Measurements from ENCODE around the gene CFAP74.
"Not testable (repeated sequence)": the region's sequence is repeated elsewhere in the genome, so short reads cannot be mapped to it uniquely, and the experiment has no call there.

The CFAP74 gene

DNA sequence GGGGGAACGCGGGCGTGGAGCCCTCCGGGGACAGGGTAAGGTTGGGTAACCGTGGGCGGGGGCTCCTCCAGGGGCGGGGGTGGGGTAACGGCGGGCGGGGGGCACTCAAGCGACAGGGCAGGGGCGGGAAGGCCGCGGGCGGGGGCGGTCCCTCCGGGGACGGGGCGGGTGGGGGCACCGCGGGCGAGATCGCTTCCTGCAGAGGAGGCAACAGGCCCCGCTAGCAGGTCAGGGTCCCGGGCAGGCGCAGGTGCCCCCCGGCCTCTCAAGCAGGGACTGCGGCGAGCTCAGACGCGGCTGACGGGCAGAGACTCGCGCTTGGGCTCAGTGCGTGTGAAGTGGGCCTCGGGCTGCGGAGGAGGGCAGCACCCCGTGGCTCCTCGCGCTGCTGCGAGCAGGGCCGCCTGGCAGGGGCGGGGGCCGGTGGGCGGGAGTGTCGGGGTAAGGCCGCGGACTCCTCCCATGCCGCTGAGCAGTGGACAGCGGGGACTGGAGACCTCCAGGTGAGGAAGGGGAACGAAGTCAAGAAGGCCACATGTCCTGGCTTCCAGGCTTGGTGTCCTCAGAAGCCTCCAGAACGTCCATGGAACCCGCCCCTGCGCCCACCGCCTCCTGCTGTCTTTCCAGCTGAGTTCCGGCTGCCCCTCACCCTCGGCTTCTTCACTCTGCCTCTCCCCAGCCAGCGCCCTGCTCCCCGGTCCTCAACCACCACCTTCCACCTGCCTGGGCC lies 112.1 kb downstream of the CFAP74 start:
- no peak for DNase-seq

DNA sequence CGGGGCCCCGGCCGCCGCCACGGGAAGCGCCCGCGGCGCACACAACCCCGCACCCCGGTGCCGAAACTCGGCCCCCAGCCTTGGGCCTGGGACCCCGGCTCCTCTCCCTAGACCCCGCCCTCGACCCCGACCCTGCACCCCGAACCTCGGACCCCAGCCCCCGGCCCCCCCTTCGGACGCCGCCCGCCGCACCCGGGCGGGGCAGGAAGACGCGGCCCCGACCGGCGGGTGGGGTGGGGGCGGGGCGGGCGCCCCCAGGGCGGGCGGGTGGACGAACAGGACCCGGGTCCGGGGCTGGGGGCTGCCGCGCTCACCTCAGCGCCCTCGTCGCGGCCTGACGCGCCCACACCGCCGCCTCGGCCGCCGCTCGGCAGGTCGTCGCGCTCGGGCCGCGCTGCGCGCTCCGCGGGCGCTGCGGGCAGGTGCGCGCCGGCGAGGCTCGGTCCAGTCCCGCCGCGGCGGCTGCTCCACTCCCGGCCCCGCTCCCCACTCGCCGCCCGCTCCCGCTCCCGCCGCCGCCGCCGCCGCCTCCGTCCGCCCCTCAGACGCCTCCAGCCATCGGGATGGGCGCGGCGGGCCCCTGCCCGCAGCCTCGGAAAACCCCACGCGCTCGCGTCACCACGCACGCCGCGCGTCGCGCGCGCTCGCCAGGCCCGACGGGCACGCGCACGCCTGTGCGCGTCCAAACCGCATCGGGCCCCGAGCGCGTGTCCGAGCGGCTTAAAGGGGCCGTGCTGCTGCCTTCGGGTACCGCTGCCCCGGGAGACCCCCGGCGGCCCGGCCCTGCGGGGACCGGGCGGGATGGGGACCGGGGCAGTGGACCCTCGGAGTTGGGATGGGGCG lies 112.9 kb downstream of the CFAP74 start, which contains the start of gene GNB1:
Gene GNB1, minus strand, starts transcription at position 582 of the 843 bp plus-strand sequence. CDS start 65,634 bp downstream, outside the sequence.
- peak; percentile 81 for DNase-seq

DNA sequence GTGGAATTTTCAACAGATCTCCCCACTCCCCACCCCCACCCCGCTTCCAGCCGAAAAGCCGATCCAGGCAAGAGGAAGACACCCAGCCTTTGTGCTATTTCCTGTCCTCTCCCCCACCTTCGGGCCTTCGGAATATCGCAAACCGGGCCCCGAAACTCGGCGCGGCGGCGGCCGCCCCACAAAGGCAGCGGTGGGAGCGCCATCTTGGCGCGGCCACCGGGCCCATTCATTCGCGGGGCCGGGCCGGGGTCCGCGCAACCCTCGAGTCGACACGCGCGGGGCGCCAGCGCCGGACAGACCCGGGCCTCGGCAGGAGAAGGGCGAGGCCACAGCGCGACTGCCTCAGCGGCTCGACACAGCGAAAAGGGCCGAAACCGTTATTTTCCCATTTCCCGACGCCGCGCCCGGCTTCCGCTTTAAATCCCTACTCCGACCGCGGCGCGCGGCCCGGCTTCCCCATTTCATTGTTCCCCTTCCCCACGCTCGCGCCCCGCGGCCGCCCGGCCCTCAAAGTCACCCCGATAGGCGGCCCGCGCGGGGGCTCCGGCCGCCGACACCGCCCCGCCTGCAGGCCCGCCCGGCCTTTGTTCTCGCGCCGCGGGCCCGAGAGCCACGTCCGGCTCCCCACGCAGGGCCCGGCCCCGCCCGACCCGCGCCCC lies 113.6 kb downstream of the CFAP74 start:
- DNase-seq, result peak; percentile 29

DNA sequence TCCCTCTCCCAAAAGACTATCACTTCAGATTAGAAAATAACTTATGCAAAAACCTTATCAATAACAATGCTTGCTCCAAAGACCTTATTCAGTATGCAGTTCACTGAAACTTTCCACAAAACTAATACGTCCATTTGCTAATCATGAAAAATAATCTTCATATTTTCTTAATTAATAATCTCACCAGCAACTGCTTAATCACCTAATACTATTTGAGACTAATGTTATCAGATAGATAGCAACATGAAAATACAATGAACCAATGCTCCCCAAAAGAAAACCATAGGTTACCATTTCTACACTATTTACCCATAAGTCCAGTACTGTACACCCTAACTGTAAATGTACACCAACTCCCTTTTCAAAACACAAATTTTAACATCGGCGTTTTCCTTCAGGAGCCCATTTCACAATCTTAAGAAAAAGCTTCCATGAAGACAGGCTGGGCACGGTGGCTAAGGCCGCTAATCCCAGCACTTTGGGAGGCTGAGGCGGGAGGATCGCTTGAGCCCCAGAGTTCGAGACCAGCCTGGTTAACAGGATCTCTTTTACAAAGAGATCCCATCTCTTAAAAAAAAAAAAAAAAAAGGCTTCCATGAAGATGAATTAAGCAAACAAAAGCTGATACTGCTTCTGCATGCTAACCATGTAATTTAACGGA lies 114.4 kb downstream of the CFAP74 start:
- no peak for DNase-seq

DNA sequence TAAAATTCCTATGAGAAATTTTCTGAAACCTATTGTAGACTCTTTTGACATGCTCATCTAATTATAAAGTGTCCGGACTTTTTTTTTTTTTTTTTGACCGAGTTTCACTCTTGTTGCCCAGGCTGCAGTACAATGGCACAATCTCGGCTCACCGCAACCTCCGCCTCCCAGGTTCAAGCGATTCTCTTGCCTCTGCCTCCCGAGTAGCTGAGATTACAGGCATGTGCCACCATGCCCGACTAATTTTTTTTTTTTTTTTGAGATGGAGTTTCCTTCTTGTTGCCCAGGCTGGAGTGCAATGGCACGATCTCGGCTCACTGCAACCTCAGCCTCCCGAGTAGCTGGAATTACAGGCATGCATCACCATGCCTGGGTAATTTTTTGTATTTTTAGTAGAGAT lies 119.7 kb downstream of the CFAP74 start:
- DNase-seq, result not testable (repeated sequence)

DNA sequence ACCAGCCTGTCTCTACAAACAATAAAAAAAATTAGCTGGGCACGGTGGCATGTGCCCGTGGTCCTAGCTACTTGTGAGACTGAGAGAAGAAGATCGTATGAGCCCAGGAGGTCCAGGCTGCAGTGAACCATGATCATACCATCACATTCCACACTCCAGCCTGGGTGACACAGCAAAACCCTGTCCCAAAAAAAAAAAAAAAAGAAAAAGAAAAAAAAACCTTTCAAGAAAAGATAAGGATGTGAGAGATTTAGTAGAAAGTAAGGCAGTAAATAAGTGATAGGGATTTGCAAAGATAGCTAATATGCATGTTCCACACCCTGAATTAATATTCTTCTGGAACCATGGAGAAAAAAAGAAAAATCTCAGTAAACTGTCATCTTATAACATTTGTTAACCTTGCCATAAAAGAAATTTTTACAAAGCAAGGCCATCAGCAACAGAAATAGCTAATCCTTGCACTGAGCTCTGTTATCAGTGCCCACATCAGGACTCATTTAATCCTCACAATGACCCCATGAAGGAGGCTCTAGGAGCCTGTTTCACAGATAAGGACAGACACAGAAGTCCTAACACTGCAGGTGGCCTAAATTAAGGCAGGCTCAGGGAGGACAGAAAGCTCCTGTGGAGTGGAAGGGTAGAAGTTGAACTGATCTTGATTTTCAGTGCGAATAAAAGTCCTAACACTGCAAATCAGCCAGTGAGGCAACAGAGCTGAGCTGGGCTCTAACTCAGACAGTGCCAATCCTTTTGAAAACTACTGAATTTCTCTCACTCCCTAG lies 120.3 kb downstream of the CFAP74 start:
- DNase-seq, result no peak

DNA sequence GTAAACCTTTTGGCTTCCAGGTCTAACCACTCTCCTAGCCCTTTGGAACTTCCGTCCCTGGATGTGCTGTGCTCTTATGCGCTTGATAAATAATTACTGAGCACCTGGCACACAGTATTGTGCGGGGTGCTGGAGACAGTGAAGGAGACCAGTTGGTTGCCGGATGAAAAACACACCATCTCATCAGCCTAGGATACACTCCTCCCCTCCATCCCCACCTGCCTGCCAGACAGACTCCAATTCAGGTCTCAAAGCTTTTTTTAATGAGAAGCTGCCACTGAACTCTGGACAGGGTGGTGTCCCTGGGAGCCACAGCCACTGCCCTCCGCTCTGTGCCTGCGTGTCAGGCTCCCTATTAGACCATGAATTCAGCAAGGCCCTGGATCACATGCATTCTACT lies 121.9 kb downstream of the CFAP74 start:
- DNase-seq, result no peak

DNA sequence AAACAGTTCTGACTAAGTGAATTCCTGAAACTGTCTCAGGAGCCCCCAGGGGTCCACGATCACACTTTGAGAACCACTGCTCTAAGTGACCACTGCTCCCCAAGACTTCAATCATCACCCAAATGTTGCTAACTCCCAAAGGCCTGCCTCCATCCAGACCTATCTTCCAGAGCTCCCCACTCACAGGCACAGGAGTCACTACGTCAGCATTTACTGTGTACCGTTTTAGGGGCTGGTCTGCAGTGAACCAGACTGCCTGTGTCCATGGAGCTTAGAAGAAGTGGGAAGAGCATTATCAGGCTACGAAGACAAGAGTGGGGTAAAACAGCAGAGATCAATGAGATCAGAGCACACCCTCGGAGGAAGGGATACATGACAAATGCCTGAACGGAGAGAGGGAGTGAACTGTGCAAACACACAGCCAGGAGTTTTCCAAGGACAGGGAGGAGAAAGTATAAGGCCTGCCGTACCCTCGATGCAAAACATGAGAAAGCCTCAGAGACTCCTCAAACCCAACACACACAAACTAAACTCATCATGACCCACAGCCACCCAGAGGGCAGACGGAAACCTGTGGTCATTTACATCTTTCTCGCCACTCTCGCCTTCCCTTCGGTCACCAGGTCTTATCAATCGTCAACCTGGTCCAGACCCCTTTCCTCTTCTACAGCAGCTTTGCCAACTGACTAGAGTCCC lies 122.8 kb downstream of the CFAP74 start:
- DNase-seq, result no peak

DNA sequence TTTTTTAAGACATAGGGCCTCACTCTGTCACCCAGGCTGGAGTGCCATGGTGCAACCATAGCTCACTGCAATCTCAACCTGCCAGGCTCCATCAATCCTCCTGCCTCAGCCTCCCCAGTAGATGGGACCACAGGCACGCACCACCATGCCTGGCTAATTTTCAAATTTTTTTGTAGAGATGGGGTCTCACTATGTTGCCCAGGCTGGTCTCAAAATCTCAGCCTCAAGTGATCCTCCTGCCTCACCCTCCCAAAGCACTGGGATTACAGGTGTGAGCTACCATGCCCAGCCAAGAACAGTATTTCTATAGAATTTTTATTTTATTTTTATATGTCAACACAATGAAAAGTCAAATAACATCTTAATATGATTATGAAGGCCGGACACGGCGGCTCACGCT lies 123.6 kb downstream of the CFAP74 start:
- no peak for DNase-seq

DNA sequence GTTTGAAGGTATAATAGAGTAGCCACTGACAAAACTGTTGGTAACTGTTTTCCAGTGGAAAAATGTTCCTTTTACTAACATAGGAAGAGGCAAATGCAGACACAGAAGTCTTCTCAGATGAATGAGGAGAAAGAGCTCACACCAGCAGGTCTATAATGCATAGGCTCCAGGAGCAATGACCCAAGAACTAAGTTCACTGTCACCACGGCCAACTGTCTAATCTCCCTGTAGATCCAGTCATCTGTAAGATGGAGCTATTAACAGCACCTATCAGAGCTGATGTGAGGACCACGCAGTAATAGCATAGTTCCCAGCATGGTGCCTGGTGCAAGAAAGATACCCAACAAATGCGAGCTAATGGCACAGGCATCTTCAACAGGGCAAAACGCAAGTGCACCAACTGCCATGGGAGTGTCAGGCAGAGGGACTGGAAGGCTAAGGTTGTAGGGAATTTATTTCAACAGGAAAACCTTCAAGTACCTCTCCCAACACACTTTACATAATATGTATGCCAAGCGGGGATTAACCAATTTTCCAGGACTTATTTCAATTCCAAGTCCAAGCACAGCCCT lies 125.6 kb downstream of the CFAP74 start:
- DNase-seq, result no peak

DNA sequence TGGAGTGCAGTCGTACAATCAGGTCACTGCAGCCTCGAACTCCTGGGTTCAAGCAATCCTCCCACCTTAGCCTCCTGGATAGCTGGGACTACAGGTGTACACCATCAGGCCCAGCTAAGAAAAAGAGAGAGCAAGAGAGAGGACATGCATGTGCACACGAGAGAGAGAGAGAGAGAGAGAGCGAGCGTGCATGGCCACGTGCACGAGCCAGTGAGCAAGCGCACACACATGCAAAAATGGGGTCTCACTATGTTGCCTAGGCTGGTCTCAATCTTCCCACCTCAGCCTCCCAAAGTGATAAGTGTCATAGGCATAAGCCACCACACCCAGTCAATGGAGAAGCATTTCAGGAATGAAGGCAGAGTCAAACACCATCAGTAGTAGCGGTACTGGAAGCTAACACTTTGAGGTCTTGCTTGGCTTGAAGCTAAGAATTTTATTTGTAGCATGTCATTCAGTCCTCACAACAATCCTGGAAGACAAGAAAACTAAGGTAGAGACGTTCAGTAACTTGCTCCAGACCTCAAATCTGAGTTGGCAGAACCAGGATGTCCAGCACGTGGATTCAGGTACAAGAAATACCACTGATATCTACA lies 127.2 kb downstream of the CFAP74 start:
- no peak for DNase-seq

DNA sequence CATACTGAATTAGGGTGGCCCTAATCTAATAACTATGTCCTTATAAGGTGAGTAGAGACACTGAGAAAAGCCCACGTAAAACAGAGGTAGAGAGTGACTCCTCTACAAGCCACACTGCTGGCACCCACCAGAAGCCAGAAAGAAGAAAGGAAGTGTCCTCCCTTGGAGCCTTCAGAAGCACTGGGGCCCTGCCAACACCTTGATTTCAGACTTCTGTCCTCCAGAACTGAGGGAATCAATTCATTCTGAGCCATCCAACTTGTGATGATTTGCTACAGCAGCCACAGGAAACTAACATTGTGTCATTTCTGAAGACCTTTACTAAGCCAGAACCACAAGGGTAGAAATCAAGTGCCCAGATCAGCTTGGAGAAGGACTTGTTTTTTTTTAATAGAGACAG lies 127.7 kb downstream of the CFAP74 start:
- DNase-seq, result no peak

DNA sequence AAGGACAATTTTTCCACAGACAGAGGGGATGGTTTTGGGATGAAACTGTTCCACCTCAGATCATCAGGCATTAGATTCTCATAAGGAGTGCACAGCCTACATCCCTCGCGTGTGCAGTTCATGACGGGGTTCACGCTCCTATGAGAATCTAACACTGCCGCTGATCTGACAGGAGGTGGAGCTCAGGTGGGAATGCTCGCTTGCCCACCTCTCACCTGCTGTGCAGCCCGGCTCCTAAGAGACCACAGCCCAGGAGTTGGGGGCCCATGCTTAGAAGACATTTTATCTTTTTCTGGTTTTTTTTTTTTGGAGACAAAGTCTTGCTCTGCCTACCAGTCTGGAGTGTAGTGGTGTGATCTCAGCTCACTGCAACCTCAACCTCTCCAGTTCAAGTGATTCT lies 128.7 kb downstream of the CFAP74 start:
- no peak for DNase-seq

DNA sequence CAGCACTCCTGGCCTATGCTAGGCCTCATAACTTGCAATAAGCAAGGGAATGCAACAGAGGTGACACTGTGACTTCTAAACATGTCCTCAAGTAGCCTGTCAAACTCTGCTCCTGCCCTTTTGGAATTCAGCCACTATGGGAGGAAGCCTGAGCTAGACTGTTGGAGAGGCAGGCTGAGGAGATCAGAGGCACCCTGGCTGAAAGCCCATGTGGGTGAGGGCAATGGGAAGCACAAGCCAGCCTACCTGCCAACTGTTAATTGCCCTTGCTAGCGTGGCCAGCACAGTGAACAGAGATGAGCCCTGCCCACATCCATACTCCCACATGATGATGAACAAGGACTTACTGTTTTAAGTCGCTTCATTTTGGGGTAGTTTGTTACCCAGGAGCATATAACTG lies 130.4 kb downstream of the CFAP74 start:
- DNase-seq, result no peak

DNA sequence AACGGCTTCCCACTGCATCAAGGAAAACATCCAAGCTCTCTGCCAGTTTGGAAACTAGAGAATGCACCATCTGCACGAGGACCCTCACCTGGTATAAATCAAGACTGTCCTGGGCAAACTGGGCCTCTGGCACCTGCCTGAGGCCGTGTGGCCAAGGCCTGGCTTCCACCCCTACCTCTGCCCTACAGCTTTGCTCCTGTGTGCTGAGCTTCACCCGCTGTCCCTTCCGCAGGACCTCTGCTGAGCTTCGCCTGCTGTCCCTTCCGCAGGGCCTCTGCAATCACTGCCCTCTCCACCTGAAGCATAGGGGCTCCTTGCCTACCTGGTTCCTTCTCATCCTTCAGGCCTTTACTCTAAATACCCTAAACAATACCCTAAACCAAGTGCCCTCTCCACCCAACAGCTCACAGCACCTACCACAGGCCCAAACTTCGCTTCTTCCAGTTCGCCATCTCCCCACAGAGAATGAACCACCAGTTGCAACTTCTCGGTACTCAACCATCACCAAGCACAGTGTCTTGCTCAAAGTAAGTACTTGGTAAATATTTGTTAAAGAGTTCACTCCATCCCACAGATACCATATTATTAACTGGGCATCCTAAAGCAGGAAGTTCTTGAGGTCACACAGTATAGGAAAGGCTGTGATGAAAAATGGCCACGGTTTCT lies 131.1 kb downstream of the CFAP74 start:
- no peak for DNase-seq

Data from NCI-H1048 (cell line).